HepG2 (cell line): ENCODE results near the gene AGK.

Experiments
- EP300 ChIP-seq, 3 experiments: sonication (generic) in 1 of 3; formaldehyde crosslinking in 1 of 3; IDR thresholded peaks; 2 replicates each; pipeline versions ENCODE4 v1.5.1 to v1.6.1; 2011 to 2020; ENCODE audit warnings: low read depth in 2 of 3, low read length in 2 of 3, borderline replicate concordance in 1 of 3, improper control_type of control experiment in 1 of 3, mild to moderate bottlenecking in 1 of 3, missing genetic modification reagents in 1 of 3, moderate library complexity in 1 of 3
- POLR2G ChIP-seq: fragments of 200-400 bp; formaldehyde crosslinking; IDR thresholded peaks from 2 replicates; pipeline ENCODE4 v1.6.1; 2018; ENCODE audit warnings: mild to moderate bottlenecking, low read depth, low read length, moderate library complexity
- RBM39 ChIP-seq: fragments of 200-400 bp; formaldehyde crosslinking; IDR thresholded peaks from one replicate; pipeline ENCODE4 v1.6.1; 2018; ENCODE audit warnings: antibody characterized with exemption, mild to moderate bottlenecking, low read depth, low read length; ENCODE audit not compliant: poor library complexity, severe bottlenecking
- SALL1 ChIP-seq: sonication (generic); formaldehyde crosslinking; IDR thresholded peaks from 2 replicates; pipeline ENCODE4 v1.8.0; 2022; ENCODE audit warnings: mild to moderate bottlenecking, missing genetic modification reagents
- SMC3 ChIP-seq: IDR thresholded peaks from 2 replicates; pipeline ENCODE4 v1.6.1; 2011; ENCODE audit warnings: low read length, improper control_type of control experiment
- SP1 ChIP-seq, 2 experiments: fragments of 450-650 bp in 1 of 2; sonication (generic) in 1 of 2; formaldehyde crosslinking in 1 of 2; IDR thresholded peaks; 2 replicates each; pipeline versions ENCODE4 v1.4.0 to v1.6.1; 2016 to 2020; ENCODE audit warnings: missing genetic modification reagents in 1 of 2
- TF ChIP-seq, protein P1 (sequence below): sonication (generic); formaldehyde crosslinking; IDR thresholded peaks from 2 replicates; pipeline ENCODE4 v1.5.0; 2020; ENCODE audit warnings: mild to moderate bottlenecking, missing genetic modification reagents
- TF ChIP-seq, protein P2 (sequence below): sonication (generic); formaldehyde crosslinking; IDR thresholded peaks from 2 replicates; pipeline ENCODE4 v1.9.0; 2021; ENCODE audit warnings: missing genetic modification reagents, borderline replicate concordance

DNA sequence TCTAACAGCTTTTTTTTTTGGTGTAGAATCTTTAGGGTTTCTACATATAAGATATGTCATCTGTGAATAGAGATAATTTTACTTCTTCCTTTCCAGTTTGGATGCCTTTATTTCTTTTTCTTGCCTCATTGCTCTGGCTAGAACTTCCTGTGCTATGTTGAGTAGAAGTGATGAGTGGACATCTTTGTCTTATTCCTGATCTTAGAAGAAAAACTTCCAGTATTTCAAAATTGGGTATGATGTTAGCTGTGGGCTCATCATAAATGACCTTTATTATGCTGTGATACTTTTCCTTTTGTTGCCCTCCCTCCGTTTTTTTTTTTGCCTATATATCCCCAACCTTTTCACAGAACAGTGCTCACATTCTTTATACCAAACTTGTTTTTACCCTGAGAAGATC is 8.8 kb downstream of the AGK start:
- TF ChIP-seq POLR2G (no peak), SMC3 (no peak), SALL1 (CRISPR knock-in tag) (no peak), RBM39 (no peak), EP300 (IDR thresholded peaks at IDR 0.05; ENCODE audit: low read depth in 2 of 2, low read length in 2 of 2) (no peak), EP300 (CRISPR knock-in tag; IDR thresholded peaks at IDR 0.05; ENCODE audit: borderline replicate concordance) (no peak), SP1 (IDR thresholded peaks at IDR 0.05) (no peak), SP1 (CRISPR knock-in tag; IDR thresholded peaks at IDR 0.05) (no peak)
- TF ChIP-seq, protein P1, sequence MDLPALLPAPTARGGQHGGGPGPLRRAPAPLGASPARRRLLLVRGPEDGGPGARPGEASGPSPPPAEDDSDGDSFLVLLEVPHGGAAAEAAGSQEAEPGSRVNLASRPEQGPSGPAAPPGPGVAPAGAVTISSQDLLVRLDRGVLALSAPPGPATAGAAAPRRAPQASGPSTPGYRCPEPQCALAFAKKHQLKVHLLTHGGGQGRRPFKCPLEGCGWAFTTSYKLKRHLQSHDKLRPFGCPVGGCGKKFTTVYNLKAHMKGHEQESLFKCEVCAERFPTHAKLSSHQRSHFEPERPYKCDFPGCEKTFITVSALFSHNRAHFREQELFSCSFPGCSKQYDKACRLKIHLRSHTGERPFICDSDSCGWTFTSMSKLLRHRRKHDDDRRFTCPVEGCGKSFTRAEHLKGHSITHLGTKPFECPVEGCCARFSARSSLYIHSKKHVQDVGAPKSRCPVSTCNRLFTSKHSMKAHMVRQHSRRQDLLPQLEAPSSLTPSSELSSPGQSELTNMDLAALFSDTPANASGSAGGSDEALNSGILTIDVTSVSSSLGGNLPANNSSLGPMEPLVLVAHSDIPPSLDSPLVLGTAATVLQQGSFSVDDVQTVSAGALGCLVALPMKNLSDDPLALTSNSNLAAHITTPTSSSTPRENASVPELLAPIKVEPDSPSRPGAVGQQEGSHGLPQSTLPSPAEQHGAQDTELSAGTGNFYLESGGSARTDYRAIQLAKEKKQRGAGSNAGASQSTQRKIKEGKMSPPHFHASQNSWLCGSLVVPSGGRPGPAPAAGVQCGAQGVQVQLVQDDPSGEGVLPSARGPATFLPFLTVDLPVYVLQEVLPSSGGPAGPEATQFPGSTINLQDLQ (CRISPR knock-in tag) = no peak
- TF ChIP-seq, protein P2, sequence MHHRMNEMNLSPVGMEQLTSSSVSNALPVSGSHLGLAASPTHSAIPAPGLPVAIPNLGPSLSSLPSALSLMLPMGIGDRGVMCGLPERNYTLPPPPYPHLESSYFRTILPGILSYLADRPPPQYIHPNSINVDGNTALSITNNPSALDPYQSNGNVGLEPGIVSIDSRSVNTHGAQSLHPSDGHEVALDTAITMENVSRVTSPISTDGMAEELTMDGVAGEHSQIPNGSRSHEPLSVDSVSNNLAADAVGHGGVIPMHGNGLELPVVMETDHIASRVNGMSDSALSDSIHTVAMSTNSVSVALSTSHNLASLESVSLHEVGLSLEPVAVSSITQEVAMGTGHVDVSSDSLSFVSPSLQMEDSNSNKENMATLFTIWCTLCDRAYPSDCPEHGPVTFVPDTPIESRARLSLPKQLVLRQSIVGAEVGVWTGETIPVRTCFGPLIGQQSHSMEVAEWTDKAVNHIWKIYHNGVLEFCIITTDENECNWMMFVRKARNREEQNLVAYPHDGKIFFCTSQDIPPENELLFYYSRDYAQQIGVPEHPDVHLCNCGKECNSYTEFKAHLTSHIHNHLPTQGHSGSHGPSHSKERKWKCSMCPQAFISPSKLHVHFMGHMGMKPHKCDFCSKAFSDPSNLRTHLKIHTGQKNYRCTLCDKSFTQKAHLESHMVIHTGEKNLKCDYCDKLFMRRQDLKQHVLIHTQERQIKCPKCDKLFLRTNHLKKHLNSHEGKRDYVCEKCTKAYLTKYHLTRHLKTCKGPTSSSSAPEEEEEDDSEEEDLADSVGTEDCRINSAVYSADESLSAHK = no peak
